WTC11 (cell line): ENCODE measurements around the gene RASL10A. TPM values are rescaled to one million over a fixed set of nuclear protein-coding genes. Genes with fewer than 3 reads are reported as not detected.

Experiments used
- ATAC-seq: fragments of 200-7000 bp; cut with Tn5 transposase; 2 replicates; pipeline ENCODE4 v1.10.0; 2021; ENCODE audit warnings: mild to moderate bottlenecking, moderate library complexity
- CTCF ChIA-PET: fragments of 300-600 bp; sonication (Branson Sonifier 250); formaldehyde crosslinking; loops from one replicate; lab custom pipeline; 2021; ENCODE audit warnings: antibody characterized with exemption; lab: Charles Lee
- POLR2A ChIA-PET: fragments of 350-600 bp; sonication (Branson Sonifier 250); formaldehyde crosslinking; loops from one replicate; lab custom pipeline; 2021; ENCODE audit warnings: antibody characterized with exemption; lab: Charles Lee
- DNase-seq: peaks from one replicate; pipeline ENCODE4 v3.0.0; 2021; ENCODE audit warnings: low spot score
- H3K27ac Mint-ChIP-seq: 2 replicates; pipeline ENCODE4 v1.8.0; 2021; ENCODE audit warnings: mixed read lengths
- H3K27me3 Mint-ChIP-seq: 2 replicates; pipeline ENCODE4 v1.8.0; 2021; ENCODE audit warnings: low read depth, mild to moderate bottlenecking, moderate library complexity, mixed read lengths
- H3K36me3 Mint-ChIP-seq: 2 replicates; pipeline ENCODE4 v1.8.0; 2021; ENCODE audit warnings: mixed read lengths
- H3K4me1 Mint-ChIP-seq: 2 replicates; pipeline ENCODE4 v1.8.0; 2022; ENCODE audit warnings: mixed read lengths
- H3K4me3 Mint-ChIP-seq: 2 replicates; pipeline ENCODE4 v1.8.0; 2021; ENCODE audit warnings: mild to moderate bottlenecking, moderate library complexity, mixed read lengths
- H3K9me3 Mint-ChIP-seq: 2 replicates; pipeline ENCODE4 v1.8.0; 2021; ENCODE audit warnings: mixed read lengths
- ATF6 ChIP-seq: sonication (generic); formaldehyde crosslinking; IDR thresholded peaks from 2 replicates; pipeline ENCODE4 v1.8.1; 2023; ENCODE audit warnings: mild to moderate bottlenecking, missing genetic modification reagents
- CBFB ChIP-seq: sonication (generic); formaldehyde crosslinking; IDR thresholded peaks from 2 replicates; pipeline ENCODE4 v1.8.1; 2022; ENCODE audit warnings: mild to moderate bottlenecking, low read depth, missing genetic modification reagents
- CREB1 ChIP-seq: sonication (generic); formaldehyde crosslinking; IDR thresholded peaks from 2 replicates; pipeline ENCODE4 v1.8.0; 2023; ENCODE audit warnings: mild to moderate bottlenecking, missing genetic modification reagents
- E2F5 ChIP-seq: sonication (generic); formaldehyde crosslinking; IDR thresholded peaks from 2 replicates; pipeline ENCODE4 v1.8.1; 2022; ENCODE audit warnings: mild to moderate bottlenecking, moderate library complexity, missing genetic modification reagents
- ELF4 ChIP-seq: sonication (generic); formaldehyde crosslinking; IDR thresholded peaks from 2 replicates; pipeline ENCODE4 v1.8.1; 2022; ENCODE audit warnings: low read depth, mild to moderate bottlenecking, moderate library complexity, missing genetic modification reagents
- EMX1 ChIP-seq: fragments of 250-450 bp; sonication (Bioruptor Pico); IDR thresholded peaks from 2 replicates; pipeline ENCODE4 v1.8.0; 2021; ENCODE audit warnings: mild to moderate bottlenecking
- ETV6 ChIP-seq: sonication (generic); formaldehyde crosslinking; IDR thresholded peaks from 2 replicates; pipeline ENCODE4 v1.8.1; 2022; ENCODE audit warnings: mild to moderate bottlenecking, missing genetic modification reagents
- FOXK1 ChIP-seq: sonication (generic); formaldehyde crosslinking; IDR thresholded peaks from 2 replicates; pipeline ENCODE4 v1.8.0; 2022; ENCODE audit warnings: mild to moderate bottlenecking, moderate library complexity, missing genetic modification reagents
- FOXP1 ChIP-seq: sonication (generic); formaldehyde crosslinking; IDR thresholded peaks from 2 replicates; pipeline ENCODE4 v1.8.0; 2022; ENCODE audit warnings: missing genetic modification reagents, mild to moderate bottlenecking, moderate library complexity, borderline replicate concordance
- HMGXB4 ChIP-seq: sonication (generic); formaldehyde crosslinking; IDR thresholded peaks from 2 replicates; pipeline ENCODE4 v1.8.1; 2023; ENCODE audit warnings: mild to moderate bottlenecking, moderate library complexity, missing genetic modification reagents
- IRF2 ChIP-seq: sonication (generic); formaldehyde crosslinking; IDR thresholded peaks from 2 replicates; pipeline ENCODE4 v1.8.0; 2022; ENCODE audit warnings: low read depth, missing genetic modification reagents, borderline replicate concordance
- MYBL2 ChIP-seq: sonication (generic); formaldehyde crosslinking; IDR thresholded peaks from 2 replicates; pipeline ENCODE4 v1.8.1; 2023; ENCODE audit warnings: mild to moderate bottlenecking, moderate library complexity, missing genetic modification reagents
- PRRX2 ChIP-seq: fragments of 250-450 bp; sonication (Bioruptor Pico); IDR thresholded peaks from 2 replicates; pipeline ENCODE4 v1.8.0; 2021; ENCODE audit warnings: mild to moderate bottlenecking
- RELA ChIP-seq: sonication (generic); formaldehyde crosslinking; IDR thresholded peaks from 2 replicates; pipeline ENCODE4 v1.8.1; 2022; ENCODE audit warnings: missing genetic modification reagents, mild to moderate bottlenecking, borderline replicate concordance
- SMAD3 ChIP-seq: sonication (generic); formaldehyde crosslinking; IDR thresholded peaks from 2 replicates; pipeline ENCODE4 v1.8.0; 2022; ENCODE audit warnings: missing genetic modification reagents, mild to moderate bottlenecking, borderline replicate concordance
- TEAD1 ChIP-seq: sonication (generic); formaldehyde crosslinking; IDR thresholded peaks from 2 replicates; pipeline ENCODE4 v1.8.0; 2022; ENCODE audit warnings: mild to moderate bottlenecking, missing genetic modification reagents
- USF1 ChIP-seq: sonication (generic); formaldehyde crosslinking; IDR thresholded peaks from 2 replicates; pipeline ENCODE4 v1.8.0; 2022; ENCODE audit warnings: mild to moderate bottlenecking, missing genetic modification reagents
- ZNF263 ChIP-seq: sonication (generic); formaldehyde crosslinking; IDR thresholded peaks from 2 replicates; pipeline ENCODE4 v1.8.1; 2022; ENCODE audit warnings: low read depth, mild to moderate bottlenecking, moderate library complexity, missing genetic modification reagents
- ZNF416 ChIP-seq: fragments of 250-450 bp; sonication (Bioruptor Pico); IDR thresholded peaks from 2 replicates; pipeline ENCODE4 v1.9.0; 2021; ENCODE audit warnings: mild to moderate bottlenecking, inconsistent platforms
- ZNF423 ChIP-seq: fragments of 250-450 bp; sonication (Bioruptor Pico); IDR thresholded peaks from 2 replicates; pipeline ENCODE4 v2.1.2; 2022; ENCODE audit warnings: mild to moderate bottlenecking, moderate library complexity
- total RNA-seq: library from RNA; stranded (reverse); gene quantifications from 3 replicates; pipeline ENCODE4 v1.2.3, GENCODE V29; 2021
- TF ChIP-seq, protein P1 (sequence below): sonication (generic); formaldehyde crosslinking; IDR thresholded peaks from 2 replicates; pipeline ENCODE4 v1.8.1; 2023; ENCODE audit warnings: mild to moderate bottlenecking, missing genetic modification reagents
- TF ChIP-seq, protein P2 (sequence below): sonication (generic); formaldehyde crosslinking; IDR thresholded peaks from 2 replicates; pipeline ENCODE4 v1.8.1; 2023; ENCODE audit warnings: mild to moderate bottlenecking, missing genetic modification reagents, moderate library complexity

Gene RASL10A
- total RNA-seq, 1 experiment from 2014 or later = 1.6 TPM

DNA sequence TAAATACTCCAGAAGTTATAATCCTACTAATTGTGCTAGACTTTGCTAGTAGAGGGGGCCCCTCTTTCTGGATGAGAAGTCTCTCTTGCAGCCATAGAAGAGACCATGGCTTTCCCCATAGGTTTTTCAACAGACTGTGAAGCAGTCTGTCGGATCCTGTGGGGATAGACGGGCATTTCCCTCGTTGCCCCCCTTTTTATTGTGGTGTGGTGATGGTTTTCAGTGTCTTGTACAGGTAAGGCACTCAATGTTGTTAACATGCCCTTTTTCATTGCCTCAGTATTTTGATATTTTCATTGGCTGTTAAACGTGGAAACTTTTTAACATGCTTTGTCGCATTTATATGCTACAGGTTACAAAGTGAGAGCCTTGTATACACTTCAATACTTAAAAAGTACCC lies 25.4 kb downstream of the RASL10A start:
- Mint-ChIP-seq H3K27ac (no peak overlapping the region), H3K36me3 (peaks cover 95% of the 10 kb centered on the region)

DNA sequence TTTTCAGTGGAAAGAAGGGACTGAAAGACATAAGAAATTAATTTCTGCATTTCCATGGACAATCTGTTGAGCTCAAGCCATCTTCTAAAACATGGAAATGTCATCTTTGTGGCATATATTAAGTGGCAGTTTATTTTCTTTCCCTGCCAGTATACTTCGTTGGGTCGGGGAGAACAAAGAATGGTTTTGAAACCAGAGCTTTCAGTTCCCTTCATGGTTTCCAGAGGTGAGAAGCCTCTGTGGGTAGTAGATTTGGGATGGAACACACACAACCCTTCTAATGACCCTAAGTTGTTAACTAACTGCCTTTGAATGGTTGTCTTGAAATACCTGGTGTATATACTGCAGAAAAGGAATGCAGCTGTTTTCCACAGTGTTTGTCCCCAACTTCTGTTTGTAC lies 26.7 kb downstream of the RASL10A start:
- TF ChIP-seq MYBL2 = no peak
- Mint-ChIP-seq H3K36me3 (peaks cover 96% of the 10 kb centered on the region), H3K9me3 (no peaks in the 10 kb centered on the region), H3K4me1 (no peaks in the 10 kb centered on the region), H3K27me3 (no peaks in the 10 kb centered on the region), H3K27ac (peak overlapping the region; percentile 82; the same call in 1 of the 2 replicates), H3K4me3 (no peak overlapping the region)
- ChIA-PET CTCF (interaction anchor here (1.5 kb wide), 1 partner anchor 24 kb away, joined by 4 read pairs; no protein-coding TSS in a partner anchor), POLR2A (no interaction called here)
- ATAC-seq (no peak), DNase-seq (no peak)

More for the DNA sequence above, 25.4 kb downstream of the RASL10A start:
- CTCF ChIA-PET = interaction anchor here (1.1 kb wide), 1 partner anchor 23 kb away, joined by 3 read pairs; no protein-coding TSS in a partner anchor
- no peak for ATAC-seq
- Mint-ChIP-seq H3K4me1 (no peaks in the 10 kb centered on the region), H3K9me3 (no peaks in the 10 kb centered on the region), H3K4me3 (no peak overlapping the region), H3K27me3 (no peaks in the 10 kb centered on the region)
- DNase-seq = no peak
- POLR2A ChIA-PET = no interaction called here
- no peak for TF ChIP-seq ELF4 (CRISPR knock-in tag)
- no peak for TF ChIP-seq ZNF423 (CRISPR knock-in tag)
- no peak for TF ChIP-seq EMX1 (CRISPR knock-in tag)
- no peak for TF ChIP-seq ETV6 (CRISPR knock-in tag)
- TF ChIP-seq, protein P1, sequence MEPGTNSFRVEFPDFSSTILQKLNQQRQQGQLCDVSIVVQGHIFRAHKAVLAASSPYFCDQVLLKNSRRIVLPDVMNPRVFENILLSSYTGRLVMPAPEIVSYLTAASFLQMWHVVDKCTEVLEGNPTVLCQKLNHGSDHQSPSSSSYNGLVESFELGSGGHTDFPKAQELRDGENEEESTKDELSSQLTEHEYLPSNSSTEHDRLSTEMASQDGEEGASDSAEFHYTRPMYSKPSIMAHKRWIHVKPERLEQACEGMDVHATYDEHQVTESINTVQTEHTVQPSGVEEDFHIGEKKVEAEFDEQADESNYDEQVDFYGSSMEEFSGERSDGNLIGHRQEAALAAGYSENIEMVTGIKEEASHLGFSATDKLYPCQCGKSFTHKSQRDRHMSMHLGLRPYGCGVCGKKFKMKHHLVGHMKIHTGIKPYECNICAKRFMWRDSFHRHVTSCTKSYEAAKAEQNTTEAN (CRISPR knock-in tag) = no peak
- no peak for TF ChIP-seq E2F5
- no peak for TF ChIP-seq RELA
- TF ChIP-seq TEAD1 (CRISPR knock-in tag) = no peak
- TF ChIP-seq FOXK1 (CRISPR knock-in tag) = no peak
- no peak for TF ChIP-seq CREB1 (CRISPR knock-in tag)

DNA sequence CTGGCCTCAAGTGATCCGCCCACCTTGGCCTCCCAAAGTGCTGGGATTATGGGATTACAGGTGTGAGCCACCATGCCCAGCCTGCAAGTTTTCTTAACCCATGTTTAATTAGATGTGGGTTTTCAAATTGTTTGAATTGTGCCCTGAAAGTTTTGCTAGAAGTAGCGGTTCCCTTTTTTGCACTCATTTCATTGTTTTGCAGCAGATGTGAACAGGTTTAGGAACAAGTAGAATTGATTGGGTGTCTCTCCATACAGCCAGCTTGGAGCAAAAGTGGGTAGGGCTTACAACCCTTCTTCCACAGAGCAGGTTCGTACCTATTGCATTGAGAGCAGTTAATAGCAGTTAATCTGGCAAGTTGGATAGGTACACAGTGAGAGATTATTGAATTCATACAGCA lies 31.3 kb downstream of the RASL10A start:
- CTCF ChIA-PET = no interaction called here
- no peak for ATAC-seq
- Mint-ChIP-seq H3K27me3 (no peaks in the 10 kb centered on the region), H3K4me1 (no peaks in the 10 kb centered on the region), H3K36me3 (peaks cover 97% of the 10 kb centered on the region), H3K4me3 (no peak overlapping the region), H3K9me3 (no peaks in the 10 kb centered on the region), H3K27ac (peak overlapping the region; percentile 26)
- TF ChIP-seq IRF2 (no peak), USF1 (CRISPR knock-in tag) (no peak), FOXP1 (no peak), SMAD3 (CRISPR knock-in tag) (no peak), HMGXB4 (CRISPR knock-in tag) (no peak), CBFB (CRISPR knock-in tag) (no peak), ZNF263 (CRISPR knock-in tag) (no peak), PRRX2 (CRISPR knock-in tag) (no peak), ZNF416 (no peak), ATF6 (CRISPR knock-in tag) (no peak)
- TF ChIP-seq, protein P2, sequence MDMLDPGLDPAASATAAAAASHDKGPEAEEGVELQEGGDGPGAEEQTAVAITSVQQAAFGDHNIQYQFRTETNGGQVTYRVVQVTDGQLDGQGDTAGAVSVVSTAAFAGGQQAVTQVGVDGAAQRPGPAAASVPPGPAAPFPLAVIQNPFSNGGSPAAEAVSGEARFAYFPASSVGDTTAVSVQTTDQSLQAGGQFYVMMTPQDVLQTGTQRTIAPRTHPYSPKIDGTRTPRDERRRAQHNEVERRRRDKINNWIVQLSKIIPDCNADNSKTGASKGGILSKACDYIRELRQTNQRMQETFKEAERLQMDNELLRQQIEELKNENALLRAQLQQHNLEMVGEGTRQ (CRISPR knock-in tag) = no peak
- POLR2A ChIA-PET = no interaction called here
- no peak for DNase-seq
